Glomerular visceral epithelial cell (primary cell): ENCODE data around the gene PPP1R9B.

Source experiments
- DNase-seq: peaks from one replicate; pipeline ENCODE4 v3.0.0-alpha.2; 2016; ENCODE audit errors: extremely low spot score

The PPP1R9B gene

GRCh38 chr17:50127697-50128361 lies 22.6 kb downstream of the PPP1R9B start:
- DNase-seq, result peak; percentile 51

- DNase-seq, result no peak
Measured at GRCh38 chr17:50125420-50125997, 25.0 kb downstream of the PPP1R9B start.

GRCh38 chr17:50123649-50124349 lies 26.7 kb downstream of the PPP1R9B start:
- peak; percentile 69 for DNase-seq

GRCh38 chr17:50122945-50123344 lies 27.5 kb downstream of the PPP1R9B start:
- no peak for DNase-seq

GRCh38 chr17:50120475-50121253 lies 29.8 kb downstream of the PPP1R9B start:
- DNase-seq, result no peak

DNA sequence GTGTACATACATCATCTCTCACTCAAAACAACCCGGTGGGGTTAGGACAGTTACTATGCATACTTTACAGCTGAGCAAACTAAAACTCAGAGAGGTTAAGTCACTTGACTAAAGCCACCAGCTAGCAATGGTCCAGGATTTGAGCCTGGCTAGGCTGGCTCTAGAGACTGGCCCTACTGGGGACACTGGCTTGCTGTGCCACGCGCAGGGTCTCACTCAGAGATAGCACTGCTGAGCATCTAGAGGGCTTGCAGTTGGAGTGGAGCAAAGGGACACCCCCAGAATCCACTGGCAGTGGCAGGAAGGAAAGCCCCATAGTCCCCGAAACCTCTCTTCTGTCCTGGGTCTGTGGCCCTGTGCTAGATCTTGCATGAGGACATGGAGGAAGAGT lies 31.7 kb downstream of the PPP1R9B start:
- DNase-seq, result no peak

GRCh38 chr17:50118076-50118827 lies 32.2 kb downstream of the PPP1R9B start:
- DNase-seq, result no peak

DNA sequence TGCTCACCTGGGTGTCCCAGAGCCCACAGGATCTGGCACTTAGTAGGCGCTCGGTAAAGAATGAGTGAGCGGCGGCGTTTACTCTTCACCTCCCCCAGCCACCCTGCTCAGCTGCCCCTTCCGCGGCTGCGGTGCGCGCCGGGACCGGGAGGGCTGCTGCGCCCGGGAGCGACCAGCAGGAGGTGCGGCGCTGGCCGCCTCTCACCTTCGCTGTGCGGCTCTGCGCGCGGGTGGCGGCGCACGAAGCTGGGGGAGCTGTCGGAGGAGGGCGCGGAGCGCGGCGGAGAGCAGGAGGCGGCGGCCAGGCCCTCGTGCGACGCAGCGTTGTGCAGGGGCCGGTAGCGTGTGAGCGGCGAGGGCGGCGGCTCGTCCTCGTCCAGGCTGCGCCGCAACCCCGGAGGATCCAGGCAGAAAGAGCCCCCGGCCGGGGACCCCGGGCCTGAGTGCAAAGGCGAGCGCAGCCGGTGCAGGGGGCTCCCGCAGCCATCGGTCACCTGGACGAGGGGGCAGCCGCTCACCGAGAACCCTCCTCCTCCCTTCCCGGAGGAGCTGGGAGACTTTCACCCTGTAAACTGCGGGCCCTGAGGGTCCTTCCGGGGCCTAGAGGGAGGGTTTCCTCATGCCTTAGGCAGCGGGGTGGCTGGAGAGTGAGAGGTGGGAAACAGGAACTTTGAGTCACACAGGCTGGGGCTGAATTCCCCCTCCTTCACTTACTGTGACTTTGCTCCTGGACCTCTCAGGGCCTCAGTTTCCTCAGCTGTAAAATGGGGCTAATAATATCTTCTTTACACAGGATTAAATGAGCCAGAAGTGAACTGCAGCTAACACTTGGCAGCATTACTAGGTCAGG lies 33.0 kb downstream of the PPP1R9B start:
- no peak for DNase-seq

- no peak for DNase-seq
Measured at GRCh38 chr17:50115756-50116155, 34.7 kb downstream of the PPP1R9B start.

DNA sequence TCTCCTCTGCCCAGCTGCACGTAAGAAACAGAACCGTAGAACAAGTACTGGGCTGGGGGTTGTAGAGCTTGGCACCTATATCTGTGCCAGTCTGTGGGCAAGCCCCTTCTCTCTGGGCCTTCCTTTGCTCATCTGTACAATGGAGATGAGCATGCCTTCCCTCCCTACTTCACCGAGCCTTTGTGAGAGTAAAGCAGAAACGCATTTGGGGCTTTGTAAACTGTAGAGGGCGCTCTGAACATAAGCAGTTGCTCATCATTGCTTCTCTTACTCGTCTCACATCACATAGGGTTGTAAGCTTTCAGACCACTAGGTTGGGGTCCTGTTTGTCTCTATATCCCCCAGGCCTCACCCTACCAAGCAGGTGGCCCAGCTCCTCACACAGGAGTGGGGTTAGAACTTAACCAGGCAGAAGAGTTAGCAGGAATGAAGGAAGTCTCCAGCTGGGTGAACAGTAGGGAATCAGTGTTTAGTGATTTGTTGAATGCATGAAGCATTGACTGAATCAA lies 35.6 kb downstream of the PPP1R9B start:
- DNase-seq, result peak; percentile 57

- no peak for DNase-seq
Measured at GRCh38 chr17:50114401-50114800, 36.1 kb downstream of the PPP1R9B start.

- DNase-seq, result no peak
Measured at GRCh38 chr17:50113624-50114320, 36.7 kb downstream of the PPP1R9B start.

DNA sequence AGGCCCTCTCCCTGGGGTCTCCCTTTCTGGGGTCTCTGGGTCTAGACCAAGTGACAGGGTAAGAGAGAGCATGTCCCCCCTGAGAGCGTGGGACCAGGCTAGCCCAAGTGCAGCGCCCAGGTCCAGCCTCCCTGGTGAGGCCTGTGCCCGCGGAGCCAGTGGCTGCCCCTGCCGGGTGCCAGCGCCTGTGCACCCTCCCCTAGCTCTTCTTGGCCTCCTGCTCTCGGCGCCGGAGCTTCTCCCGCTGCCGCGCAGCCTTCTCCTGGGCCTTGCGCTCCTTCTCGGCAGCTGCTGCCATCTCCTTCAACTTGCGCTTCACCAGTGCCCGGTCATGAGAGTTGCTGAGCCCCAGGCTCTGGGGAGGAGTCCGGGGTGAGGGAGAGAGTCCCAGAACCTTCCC lies 37.8 kb downstream of the PPP1R9B start:
- DNase-seq, result no peak

DNA sequence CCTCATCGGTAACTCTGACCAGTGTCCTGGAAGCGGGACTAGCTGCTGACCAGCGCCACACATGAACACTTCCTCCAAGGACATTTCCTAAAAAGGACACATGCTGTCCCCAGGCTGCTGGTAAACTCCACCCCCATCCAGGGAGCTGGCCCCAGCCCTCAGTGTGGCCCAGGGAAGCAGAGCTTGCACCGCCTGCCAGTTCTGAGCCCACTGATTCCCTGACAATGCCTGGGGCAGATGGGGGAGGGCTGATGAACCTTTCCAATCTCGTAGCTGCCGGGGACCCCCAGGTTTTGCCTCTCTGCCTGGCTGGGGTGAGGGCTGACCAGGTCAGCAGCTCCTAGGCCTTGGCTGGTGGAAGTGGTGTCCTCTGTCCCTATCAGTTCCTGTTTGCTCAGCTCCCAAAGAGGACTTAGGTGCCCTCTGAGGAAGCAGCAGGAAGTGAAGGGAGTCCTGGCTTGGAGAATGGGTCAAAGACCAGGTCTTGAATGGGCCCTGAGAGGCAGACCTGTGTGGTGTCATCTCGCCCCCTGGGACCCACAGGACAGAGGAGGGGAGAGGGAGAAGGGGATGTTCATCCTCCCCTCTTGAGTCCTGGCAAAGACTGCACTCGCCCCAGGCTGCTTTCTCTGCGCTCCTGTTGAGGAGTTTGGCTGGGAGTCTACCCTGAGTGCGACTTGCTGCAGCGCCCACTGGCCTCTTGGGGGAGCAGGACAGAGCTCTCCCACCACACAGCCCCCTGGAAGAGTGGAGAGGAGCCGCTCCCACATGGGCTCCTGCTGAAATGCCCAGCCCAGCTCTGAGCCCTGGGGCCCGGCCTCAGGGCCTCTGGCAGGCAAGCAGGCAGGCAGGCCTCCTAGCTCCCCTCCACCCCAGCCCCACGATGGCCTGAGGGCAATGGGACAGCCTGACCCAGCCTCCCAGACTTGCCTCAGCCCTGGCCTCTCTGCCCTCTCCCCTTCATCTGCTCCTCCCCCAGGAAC lies 38.5 kb downstream of the PPP1R9B start:
- DNase-seq, result no peak

DNA sequence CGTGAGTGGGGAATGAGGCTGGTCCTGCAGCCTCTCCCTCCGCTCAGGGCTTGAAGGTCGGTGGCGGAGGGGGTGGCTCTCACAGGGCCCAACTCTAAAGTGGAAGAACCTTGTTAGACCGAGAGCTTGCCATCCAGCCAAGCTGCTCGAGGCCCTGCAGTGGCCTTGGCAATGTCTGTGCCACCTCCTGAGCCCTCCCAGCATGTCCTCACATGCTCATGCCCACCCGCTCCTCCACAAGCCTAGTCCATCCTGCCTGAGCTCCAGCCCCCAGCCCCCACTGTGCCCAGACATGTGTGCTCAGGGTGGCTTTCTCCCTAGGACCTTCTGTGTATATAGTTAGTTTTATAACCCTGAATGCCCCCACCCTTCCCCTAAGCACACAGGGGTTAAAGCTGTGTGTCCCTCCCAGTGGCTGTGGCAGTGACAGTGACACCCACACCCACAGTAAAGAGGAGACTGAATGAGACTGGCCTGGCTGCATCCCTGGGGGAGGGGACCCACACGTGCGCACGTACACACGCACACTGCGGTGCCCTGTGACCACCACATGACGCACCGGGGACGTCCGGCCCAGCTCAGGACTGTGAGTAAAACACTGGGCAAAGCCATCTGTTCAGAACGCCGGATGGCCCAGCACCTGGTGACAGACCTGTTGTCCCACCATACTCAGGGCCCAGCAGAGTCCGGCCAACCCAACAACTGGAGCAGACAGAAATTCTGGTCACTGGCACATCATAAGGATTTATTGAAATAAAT lies 39.7 kb downstream of the PPP1R9B start:
- DNase-seq, result no peak

DNA sequence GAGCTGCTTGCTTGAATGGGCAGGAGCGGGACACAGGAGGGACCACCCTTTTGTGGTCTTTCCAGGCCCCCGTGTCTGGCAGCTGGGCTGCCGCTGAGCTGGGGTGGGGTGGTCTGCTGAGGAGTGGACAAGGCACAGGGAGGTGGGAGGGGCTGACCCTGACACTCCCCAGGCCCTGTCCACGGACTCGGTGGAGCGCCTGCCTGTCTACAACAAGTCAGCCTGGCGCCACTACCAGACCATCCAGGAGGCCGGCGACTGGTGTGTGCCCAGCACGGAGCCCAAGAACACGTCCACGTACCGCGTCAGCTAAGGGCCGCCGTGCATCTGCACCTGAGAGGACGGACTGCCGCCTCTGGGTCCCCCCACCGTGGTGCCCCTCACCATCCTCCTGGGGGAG lies 40.7 kb downstream of the PPP1R9B start:
- DNase-seq, result no peak

DNA sequence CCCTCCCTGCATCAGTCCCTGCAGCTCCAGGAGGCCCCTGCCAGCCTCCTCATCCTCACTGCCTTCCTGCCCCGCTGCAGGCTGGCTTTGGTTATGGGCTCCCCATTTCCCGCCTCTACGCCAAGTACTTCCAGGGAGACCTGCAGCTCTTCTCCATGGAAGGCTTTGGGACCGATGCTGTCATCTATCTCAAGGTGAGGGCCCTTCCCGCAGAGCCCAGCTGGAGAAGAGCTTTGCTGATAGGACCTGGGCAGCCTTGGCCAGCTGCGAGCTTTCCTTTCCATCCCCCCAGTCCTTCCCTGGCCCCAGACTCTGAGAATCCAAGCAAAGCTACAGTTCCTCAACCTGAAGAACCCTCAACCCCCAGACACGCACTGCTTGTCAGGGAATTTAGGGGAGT lies 41.3 kb downstream of the PPP1R9B start:
- no peak for DNase-seq

DNA sequence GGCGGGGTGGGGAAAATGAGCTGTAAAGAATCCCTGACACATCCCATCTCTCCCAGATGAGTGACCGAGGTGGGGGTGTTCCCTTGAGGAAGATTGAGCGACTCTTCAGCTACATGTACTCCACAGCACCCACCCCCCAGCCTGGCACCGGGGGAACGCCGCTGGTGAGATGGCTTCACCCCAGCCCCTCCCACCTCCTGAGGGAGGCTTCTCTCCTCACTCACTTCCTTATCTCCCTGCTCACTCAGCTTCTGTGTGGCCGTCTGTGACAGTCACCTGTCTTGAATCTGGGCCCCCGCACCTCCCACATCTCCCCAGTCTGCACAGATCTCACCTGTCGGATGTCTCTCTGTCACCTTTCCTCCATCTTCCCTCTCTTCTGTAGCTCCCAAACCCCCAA lies 41.9 kb downstream of the PPP1R9B start:
- no peak for DNase-seq
